WTC11 (cell line): ENCODE data around the gene PCDH1. TPM values are rescaled to one million over a fixed set of nuclear protein-coding genes. Genes with fewer than 3 reads are reported as not detected.

Experiments used
- ATAC-seq: fragments of 200-7000 bp; cut with Tn5 transposase; 2 replicates; pipeline ENCODE4 v1.10.0; 2021; ENCODE audit warnings: mild to moderate bottlenecking, moderate library complexity
- CTCF ChIA-PET: fragments of 300-600 bp; sonication (Branson Sonifier 250); formaldehyde crosslinking; loops from one replicate; lab custom pipeline; 2021; ENCODE audit warnings: antibody characterized with exemption; lab: Charles Lee
- POLR2A ChIA-PET: fragments of 350-600 bp; sonication (Branson Sonifier 250); formaldehyde crosslinking; loops from one replicate; lab custom pipeline; 2021; ENCODE audit warnings: antibody characterized with exemption; lab: Charles Lee
- DNase-seq: peaks from one replicate; pipeline ENCODE4 v3.0.0; 2021; ENCODE audit warnings: low spot score
- H3K27ac Mint-ChIP-seq: 2 replicates; pipeline ENCODE4 v1.8.0; 2021; ENCODE audit warnings: mixed read lengths
- H3K27me3 Mint-ChIP-seq: 2 replicates; pipeline ENCODE4 v1.8.0; 2021; ENCODE audit warnings: low read depth, mild to moderate bottlenecking, moderate library complexity, mixed read lengths
- H3K36me3 Mint-ChIP-seq: 2 replicates; pipeline ENCODE4 v1.8.0; 2021; ENCODE audit warnings: mixed read lengths
- H3K4me1 Mint-ChIP-seq: 2 replicates; pipeline ENCODE4 v1.8.0; 2022; ENCODE audit warnings: mixed read lengths
- H3K4me3 Mint-ChIP-seq: 2 replicates; pipeline ENCODE4 v1.8.0; 2021; ENCODE audit warnings: mild to moderate bottlenecking, moderate library complexity, mixed read lengths
- H3K9me3 Mint-ChIP-seq: 2 replicates; pipeline ENCODE4 v1.8.0; 2021; ENCODE audit warnings: mixed read lengths
- ATF1 ChIP-seq: sonication (generic); formaldehyde crosslinking; IDR thresholded peaks from 2 replicates; pipeline ENCODE4 v1.8.1; 2023; ENCODE audit warnings: mild to moderate bottlenecking, moderate library complexity, missing genetic modification reagents
- CREM ChIP-seq: sonication (generic); formaldehyde crosslinking; IDR thresholded peaks from 2 replicates; pipeline ENCODE4 v1.8.1; 2022; ENCODE audit warnings: mild to moderate bottlenecking, missing genetic modification reagents, moderate library complexity
- CTCF ChIP-seq: fragments of 200-600 bp; IDR thresholded peaks from 2 replicates; pipeline ENCODE4 v1.8.0; 2022; ENCODE audit warnings: antibody characterized with exemption
- ELF4 ChIP-seq: sonication (generic); formaldehyde crosslinking; IDR thresholded peaks from 2 replicates; pipeline ENCODE4 v1.8.1; 2022; ENCODE audit warnings: low read depth, mild to moderate bottlenecking, moderate library complexity, missing genetic modification reagents
- ESRRA ChIP-seq: sonication (generic); formaldehyde crosslinking; IDR thresholded peaks from 2 replicates; pipeline ENCODE4 v1.8.1; 2022; ENCODE audit warnings: mild to moderate bottlenecking, missing genetic modification reagents, borderline replicate concordance
- MAX ChIP-seq: sonication (generic); formaldehyde crosslinking; IDR thresholded peaks from 2 replicates; pipeline ENCODE4 v1.8.0; 2022; ENCODE audit warnings: mild to moderate bottlenecking, missing genetic modification reagents
- NFE2L1 ChIP-seq: sonication (generic); formaldehyde crosslinking; IDR thresholded peaks from 2 replicates; pipeline ENCODE4 v1.8.1; 2023; ENCODE audit warnings: missing genetic modification reagents
- NR3C1 ChIP-seq: sonication (generic); formaldehyde crosslinking; conservative IDR thresholded peaks from 2 replicates; pipeline ENCODE4 v1.8.1; 2023; ENCODE audit warnings: low read depth, mild to moderate bottlenecking, missing genetic modification reagents
- SOX15 ChIP-seq: fragments of 250-450 bp; sonication (Bioruptor Pico); IDR thresholded peaks from 2 replicates; pipeline ENCODE4 v1.9.0; 2021; ENCODE audit warnings: mild to moderate bottlenecking
- TEAD4 ChIP-seq: sonication (generic); formaldehyde crosslinking; IDR thresholded peaks from 2 replicates; pipeline ENCODE4 v1.8.0; 2022; ENCODE audit warnings: mild to moderate bottlenecking, missing genetic modification reagents
- USF1 ChIP-seq: sonication (generic); formaldehyde crosslinking; IDR thresholded peaks from 2 replicates; pipeline ENCODE4 v1.8.0; 2022; ENCODE audit warnings: mild to moderate bottlenecking, missing genetic modification reagents
- ZNF121 ChIP-seq: sonication (generic); formaldehyde crosslinking; IDR thresholded peaks from 2 replicates; pipeline ENCODE4 v1.8.0; 2023; ENCODE audit warnings: missing genetic modification reagents
- ZNF532 ChIP-seq: fragments of 250-450 bp; sonication (Bioruptor Pico); IDR thresholded peaks from 2 replicates; pipeline ENCODE4 v1.9.0; 2021; ENCODE audit warnings: mild to moderate bottlenecking, borderline replicate concordance
- total RNA-seq: library from RNA; stranded (reverse); gene quantifications from 3 replicates; pipeline ENCODE4 v1.2.3, GENCODE V29; 2021
- TF ChIP-seq, protein P1 (sequence below): sonication (generic); formaldehyde crosslinking; IDR thresholded peaks from 2 replicates; pipeline ENCODE4 v1.8.0; 2023; ENCODE audit warnings: missing genetic modification reagents
- TF ChIP-seq, protein P2 (sequence below): fragments of 250-450 bp; sonication (Bioruptor Pico); IDR thresholded peaks from 2 replicates; pipeline ENCODE4 v1.9.0; 2021; ENCODE audit warnings: moderate library complexity, mild to moderate bottlenecking, inconsistent platforms, borderline replicate concordance
- TF ChIP-seq, protein P3 (sequence below): sonication (generic); formaldehyde crosslinking; IDR thresholded peaks from 2 replicates; pipeline ENCODE4 v1.8.0; 2022; ENCODE audit warnings: mild to moderate bottlenecking, missing genetic modification reagents
- TF ChIP-seq, protein P4 (sequence below): sonication (generic); formaldehyde crosslinking; conservative IDR thresholded peaks from 2 replicates; pipeline ENCODE4 v1.8.1; 2023; ENCODE audit warnings: mild to moderate bottlenecking, low read depth, missing genetic modification reagents, moderate library complexity

The PCDH1 gene
- total RNA-seq, 1 experiment from 2014 or later, result 105 TPM

DNA sequence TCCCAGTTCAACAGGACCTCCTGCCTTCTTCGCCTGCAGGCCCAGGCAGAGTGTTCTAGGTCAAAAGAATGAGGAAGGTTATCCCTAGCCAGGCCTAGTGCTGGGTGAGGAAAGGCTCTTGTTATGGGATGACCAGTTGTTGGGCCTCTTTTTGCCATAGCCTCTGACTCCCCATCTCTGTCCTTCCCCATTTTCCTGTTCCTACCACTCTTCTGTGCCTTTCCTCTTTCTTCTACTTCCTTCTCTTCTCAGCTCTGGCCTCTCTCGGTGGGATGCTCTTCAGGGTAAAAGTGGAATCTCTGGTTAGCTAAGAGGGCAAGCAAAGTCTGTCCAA is 1.2 kb upstream of the PCDH1 start:
- ChIA-PET CTCF (interaction anchor here (0.6 to 10.0 kb wide), 52 partner anchors 8 to 880 kb away, joined by 3 to 406 read pairs (median 10); partner anchors contain the start of genes DELE1, DIAPH1, HDAC3 and PCDH12), POLR2A (interaction anchor here (0.6 to 7.1 kb wide), 15 partner anchors 21 to 434 kb away, joined by 3 to 66 read pairs (median 10); partner anchors contain the start of genes FCHSD1 and RNF14)
- peak; percentile 26; the same call in 1 of the 2 replicates for TF ChIP-seq CTCF
- TF ChIP-seq, protein P1, sequence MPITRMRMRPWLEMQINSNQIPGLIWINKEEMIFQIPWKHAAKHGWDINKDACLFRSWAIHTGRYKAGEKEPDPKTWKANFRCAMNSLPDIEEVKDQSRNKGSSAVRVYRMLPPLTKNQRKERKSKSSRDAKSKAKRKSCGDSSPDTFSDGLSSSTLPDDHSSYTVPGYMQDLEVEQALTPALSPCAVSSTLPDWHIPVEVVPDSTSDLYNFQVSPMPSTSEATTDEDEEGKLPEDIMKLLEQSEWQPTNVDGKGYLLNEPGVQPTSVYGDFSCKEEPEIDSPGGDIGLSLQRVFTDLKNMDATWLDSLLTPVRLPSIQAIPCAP (CRISPR knock-in tag), result no peak
- TF ChIP-seq, protein P2, sequence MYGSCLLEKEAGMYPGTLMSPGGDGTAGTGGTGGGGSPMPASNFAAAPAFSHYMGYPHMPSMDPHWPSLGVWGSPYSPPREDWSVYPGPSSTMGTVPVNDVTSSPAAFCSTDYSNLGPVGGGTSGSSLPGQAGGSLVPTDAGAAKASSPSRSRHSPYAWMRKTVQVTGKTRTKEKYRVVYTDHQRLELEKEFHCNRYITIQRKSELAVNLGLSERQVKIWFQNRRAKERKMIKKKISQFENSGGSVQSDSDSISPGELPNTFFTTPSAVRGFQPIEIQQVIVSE (CRISPR knock-in tag), result no peak
- peaks cover 6% of the 10 kb centered on the region; the same call in 1 of the 2 replicates for H3K27me3 Mint-ChIP-seq
- peaks cover 5% of the 10 kb centered on the region; the same call in 1 of the 2 replicates for H3K36me3 Mint-ChIP-seq
- DNase-seq (no peak), ATAC-seq (no peak)
- H3K4me1 Mint-ChIP-seq, result peaks cover 61% of the 10 kb centered on the region
- no peak overlapping the region for H3K27ac Mint-ChIP-seq
- H3K9me3 Mint-ChIP-seq, result no peaks in the 10 kb centered on the region
- peak overlapping the region; percentile 84 for H3K4me3 Mint-ChIP-seq

- peaks cover 65% of the 10 kb centered on the region for H3K4me1 Mint-ChIP-seq
- peak overlapping the region; percentile 98 for H3K27ac Mint-ChIP-seq
- peaks cover 5% of the 10 kb centered on the region; the same call in 1 of the 2 replicates for H3K36me3 Mint-ChIP-seq
- peaks cover 6% of the 10 kb centered on the region; the same call in 1 of the 2 replicates for H3K27me3 Mint-ChIP-seq
- no peaks in the 10 kb centered on the region for H3K9me3 Mint-ChIP-seq
- DNase-seq, result peak; percentile 90
- POLR2A ChIA-PET, result interaction anchor here (0.6 to 7.1 kb wide), 20 partner anchors 21 to 433 kb away, joined by 3 to 66 read pairs (median 8); partner anchors contain the start of genes DELE1, FCHSD1, PCDH12 and RNF14
- CTCF ChIA-PET, result interaction anchor here (0.6 to 10.0 kb wide), 60 partner anchors 9 to 879 kb away, joined by 3 to 406 read pairs (median 7); partner anchors contain the start of genes DELE1, DIAPH1, HDAC3 and PCDH12
- ATAC-seq, result peak; percentile 30
- H3K4me3 Mint-ChIP-seq, result peak overlapping the region; percentile 84
- TF ChIP-seq NR3C1 (CRISPR knock-in tag), result no peak
- TF ChIP-seq, protein P3, sequence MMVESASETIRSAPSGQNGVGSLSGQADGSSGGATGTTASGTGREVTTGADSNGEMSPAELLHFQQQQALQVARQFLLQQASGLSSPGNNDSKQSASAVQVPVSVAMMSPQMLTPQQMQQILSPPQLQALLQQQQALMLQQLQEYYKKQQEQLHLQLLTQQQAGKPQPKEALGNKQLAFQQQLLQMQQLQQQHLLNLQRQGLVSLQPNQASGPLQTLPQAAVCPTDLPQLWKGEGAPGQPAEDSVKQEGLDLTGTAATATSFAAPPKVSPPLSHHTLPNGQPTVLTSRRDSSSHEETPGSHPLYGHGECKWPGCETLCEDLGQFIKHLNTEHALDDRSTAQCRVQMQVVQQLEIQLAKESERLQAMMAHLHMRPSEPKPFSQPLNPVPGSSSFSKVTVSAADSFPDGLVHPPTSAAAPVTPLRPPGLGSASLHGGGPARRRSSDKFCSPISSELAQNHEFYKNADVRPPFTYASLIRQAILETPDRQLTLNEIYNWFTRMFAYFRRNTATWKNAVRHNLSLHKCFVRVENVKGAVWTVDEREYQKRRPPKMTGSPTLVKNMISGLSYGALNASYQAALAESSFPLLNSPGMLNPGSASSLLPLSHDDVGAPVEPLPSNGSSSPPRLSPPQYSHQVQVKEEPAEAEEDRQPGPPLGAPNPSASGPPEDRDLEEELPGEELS, result peak; percentile 96
- no peak for TF ChIP-seq SOX15
- TF ChIP-seq ZNF532 (CRISPR knock-in tag), result no peak
- TF ChIP-seq, protein P4, sequence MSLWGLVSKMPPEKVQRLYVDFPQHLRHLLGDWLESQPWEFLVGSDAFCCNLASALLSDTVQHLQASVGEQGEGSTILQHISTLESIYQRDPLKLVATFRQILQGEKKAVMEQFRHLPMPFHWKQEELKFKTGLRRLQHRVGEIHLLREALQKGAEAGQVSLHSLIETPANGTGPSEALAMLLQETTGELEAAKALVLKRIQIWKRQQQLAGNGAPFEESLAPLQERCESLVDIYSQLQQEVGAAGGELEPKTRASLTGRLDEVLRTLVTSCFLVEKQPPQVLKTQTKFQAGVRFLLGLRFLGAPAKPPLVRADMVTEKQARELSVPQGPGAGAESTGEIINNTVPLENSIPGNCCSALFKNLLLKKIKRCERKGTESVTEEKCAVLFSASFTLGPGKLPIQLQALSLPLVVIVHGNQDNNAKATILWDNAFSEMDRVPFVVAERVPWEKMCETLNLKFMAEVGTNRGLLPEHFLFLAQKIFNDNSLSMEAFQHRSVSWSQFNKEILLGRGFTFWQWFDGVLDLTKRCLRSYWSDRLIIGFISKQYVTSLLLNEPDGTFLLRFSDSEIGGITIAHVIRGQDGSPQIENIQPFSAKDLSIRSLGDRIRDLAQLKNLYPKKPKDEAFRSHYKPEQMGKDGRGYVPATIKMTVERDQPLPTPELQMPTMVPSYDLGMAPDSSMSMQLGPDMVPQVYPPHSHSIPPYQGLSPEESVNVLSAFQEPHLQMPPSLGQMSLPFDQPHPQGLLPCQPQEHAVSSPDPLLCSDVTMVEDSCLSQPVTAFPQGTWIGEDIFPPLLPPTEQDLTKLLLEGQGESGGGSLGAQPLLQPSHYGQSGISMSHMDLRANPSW (CRISPR knock-in tag), result 0 out of 2 replicates have a peak, but pooled peaks have one; percentile 56
- peak; percentile 10; the same call in 1 of the 2 replicates for TF ChIP-seq CREM (CRISPR knock-in tag)
- no peak for TF ChIP-seq TEAD4 (CRISPR knock-in tag)
- TF ChIP-seq NFE2L1 (CRISPR knock-in tag), result peak; percentile 34; the same call in 1 of the 2 replicates
- peak; percentile 78 for TF ChIP-seq MAX
- TF ChIP-seq, protein P1 (CRISPR knock-in tag), result peak; percentile 46; the same call in 1 of the 2 replicates
- no peak for TF ChIP-seq ESRRA (CRISPR knock-in tag)
- no peak for TF ChIP-seq ELF4 (CRISPR knock-in tag)
- 0 out of 2 replicates have a peak, but pooled peaks have one; percentile 8 for TF ChIP-seq ZNF121 (CRISPR knock-in tag)
- TF ChIP-seq USF1 (CRISPR knock-in tag), result peak; percentile 25; the same call in 1 of the 2 replicates
- TF ChIP-seq ATF1 (CRISPR knock-in tag), result no peak
Measured at GRCh38 chr5:141878711-141879425, 658 bp upstream of the PCDH1 start.
